ENCODE data around the gene TMEM183A.
"Not testable (repeated sequence)": the region's sequence is repeated elsewhere in the genome, so short reads cannot be mapped to it uniquely, and the experiment has no call there.

TMEM183A gene

DNA sequence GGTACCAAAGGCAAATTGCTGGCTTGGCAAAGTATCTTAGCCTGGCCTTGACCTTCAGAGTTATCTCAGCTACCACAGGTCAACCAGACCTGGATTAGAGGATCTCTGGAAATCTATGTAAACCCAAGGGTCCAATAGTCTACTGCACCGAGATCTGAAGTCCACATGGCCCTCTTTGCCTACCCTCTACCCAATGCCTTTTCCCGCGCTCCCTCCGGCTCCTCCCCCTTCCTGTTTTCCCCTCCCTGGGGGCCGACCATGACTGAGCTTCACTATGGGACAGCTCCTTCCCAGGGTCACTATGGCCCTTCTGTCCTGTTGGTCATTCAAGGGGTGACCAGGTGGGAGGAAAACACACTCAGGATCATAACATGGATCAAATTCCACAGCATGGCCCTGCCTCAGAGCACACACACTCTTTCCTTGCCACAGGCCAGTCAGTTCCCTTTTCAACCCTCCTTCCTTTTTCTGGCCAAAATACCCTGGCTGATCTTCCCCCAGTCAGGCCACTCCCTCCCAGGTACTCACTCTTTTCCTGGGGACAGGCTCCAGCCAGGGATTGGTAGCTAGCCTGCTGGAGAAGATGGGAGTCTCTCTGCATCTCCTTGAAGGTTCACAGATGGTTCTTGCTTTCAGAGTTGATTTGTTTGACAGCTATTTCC is 19.1 kb upstream of the TMEM183A start:
- no peak for DNase-seq

DNA sequence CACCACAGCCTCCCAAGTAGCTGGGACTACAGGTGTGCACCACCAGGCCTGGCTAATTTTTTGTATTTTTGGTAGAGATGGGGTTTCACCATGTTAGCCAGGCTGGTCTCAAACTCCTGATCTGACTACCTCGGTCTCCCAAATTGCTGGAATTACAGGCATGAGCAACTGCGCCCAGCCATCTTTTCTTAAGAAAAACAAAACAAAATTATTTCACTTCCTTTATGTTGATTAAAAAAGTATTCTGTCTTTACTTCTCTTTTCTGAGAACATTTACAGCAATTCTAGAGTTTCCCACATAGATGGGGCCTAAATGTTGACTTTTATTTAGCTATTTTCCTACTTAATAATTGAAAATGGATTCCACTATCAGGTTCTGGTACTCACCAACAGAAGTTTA is 17.3 kb upstream of the TMEM183A start:
- DNase-seq, result no peak

- no peak for DNase-seq
Measured at GRCh38 chr1:202991112-202991511, 16.1 kb upstream of the TMEM183A start.

- no peak for DNase-seq
Measured at GRCh38 chr1:202994756-202995155, 12.4 kb upstream of the TMEM183A start.

DNA sequence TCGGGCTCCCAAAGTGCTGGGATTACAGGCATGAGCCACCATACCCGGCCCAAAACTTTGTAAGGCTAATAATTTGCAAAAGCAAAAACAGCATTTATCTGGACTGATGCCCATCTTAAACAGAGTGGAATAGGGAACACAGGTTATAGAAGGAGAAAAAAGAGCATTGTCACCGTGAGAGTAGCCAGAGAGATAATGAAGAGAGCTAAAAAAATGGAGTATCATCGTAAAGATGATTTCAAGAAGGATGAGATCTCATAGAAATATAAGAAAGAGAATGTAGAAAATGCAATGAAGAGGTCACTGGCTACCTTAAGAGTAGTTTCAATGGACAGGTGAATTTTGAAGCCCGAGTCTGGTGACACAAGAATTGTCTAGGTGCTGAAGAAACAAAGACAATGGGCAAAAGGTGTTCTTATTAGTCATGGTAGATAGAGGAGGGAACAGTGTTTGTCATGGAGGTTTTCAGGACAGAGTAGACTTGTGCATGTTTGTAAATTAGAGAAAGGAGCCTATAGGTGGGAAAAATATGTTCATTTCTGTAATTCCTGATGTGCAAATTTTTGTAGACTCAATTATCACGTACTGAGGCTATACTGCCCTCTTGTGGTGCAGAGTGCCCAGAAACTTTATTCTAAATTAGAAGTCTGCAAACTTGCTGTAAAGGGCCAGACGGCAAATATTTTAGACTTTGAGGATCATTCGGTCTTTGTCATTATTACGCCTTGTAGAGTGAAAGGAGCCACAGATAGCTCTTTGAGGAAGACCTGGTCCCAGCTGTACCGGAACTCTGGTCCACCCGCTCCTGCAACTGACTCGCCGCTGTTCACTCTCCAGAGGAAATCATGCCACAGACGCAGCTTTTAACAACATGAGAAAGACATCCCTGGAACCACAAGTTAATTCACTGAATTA is 8.1 kb upstream of the TMEM183A start:
- DNase-seq, result peak; percentile 59

DNA sequence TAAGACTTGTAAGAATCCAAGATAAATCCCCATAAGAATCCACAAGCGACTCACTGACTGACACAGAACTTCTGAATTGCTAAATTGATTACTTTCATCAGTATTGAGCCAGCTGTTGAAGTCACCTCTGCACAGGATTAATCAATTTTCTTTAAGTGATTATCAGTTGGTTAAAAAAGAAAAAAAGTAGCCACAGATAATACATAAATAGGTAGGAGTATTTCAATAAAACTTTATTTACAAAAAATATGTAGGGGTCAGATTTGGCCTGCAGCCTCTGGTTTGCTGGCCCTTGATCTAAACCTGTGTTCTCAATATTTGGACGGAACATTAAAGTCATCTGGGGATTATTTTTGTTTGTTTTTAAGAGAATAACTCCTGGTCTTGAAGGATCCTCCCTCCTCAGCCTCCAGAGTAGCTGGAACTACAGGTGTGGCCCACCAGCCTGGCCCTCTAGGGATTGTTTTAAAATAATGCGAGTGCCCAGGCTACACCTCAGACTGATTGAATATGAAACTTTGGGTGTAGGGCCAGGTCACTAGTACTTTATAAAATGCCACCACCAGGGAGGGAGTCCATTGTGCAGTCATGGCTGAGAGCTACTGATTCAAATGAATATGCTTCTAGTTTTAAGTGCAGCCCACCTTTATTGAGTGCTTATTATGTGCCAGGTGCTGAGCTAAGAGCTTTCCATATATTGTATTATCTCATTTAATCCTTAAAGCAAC is 6.8 kb upstream of the TMEM183A start:
- DNase-seq, result no peak

- no peak for DNase-seq
Measured at GRCh38 chr1:203001986-203002385, 5.2 kb upstream of the TMEM183A start.

DNA sequence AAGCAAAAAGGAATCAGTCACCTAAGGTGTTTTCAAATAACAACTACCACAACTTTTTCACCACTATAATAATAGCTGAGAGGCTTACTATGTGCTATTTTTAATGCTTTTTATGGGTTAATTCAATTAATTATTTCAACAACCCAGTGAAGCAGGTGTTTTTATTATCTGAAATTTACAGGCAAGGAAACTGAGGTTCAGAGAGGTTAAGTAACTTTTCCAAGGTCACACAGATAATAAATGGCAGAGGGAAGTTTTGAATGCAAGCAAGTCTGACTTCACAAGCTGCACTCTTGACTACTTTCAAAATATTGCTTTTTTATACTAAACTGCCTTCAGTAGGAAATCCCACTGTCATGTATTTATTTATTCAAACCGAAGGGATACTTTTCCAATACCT is 4.2 kb upstream of the TMEM183A start:
- DNase-seq, result no peak

DNA sequence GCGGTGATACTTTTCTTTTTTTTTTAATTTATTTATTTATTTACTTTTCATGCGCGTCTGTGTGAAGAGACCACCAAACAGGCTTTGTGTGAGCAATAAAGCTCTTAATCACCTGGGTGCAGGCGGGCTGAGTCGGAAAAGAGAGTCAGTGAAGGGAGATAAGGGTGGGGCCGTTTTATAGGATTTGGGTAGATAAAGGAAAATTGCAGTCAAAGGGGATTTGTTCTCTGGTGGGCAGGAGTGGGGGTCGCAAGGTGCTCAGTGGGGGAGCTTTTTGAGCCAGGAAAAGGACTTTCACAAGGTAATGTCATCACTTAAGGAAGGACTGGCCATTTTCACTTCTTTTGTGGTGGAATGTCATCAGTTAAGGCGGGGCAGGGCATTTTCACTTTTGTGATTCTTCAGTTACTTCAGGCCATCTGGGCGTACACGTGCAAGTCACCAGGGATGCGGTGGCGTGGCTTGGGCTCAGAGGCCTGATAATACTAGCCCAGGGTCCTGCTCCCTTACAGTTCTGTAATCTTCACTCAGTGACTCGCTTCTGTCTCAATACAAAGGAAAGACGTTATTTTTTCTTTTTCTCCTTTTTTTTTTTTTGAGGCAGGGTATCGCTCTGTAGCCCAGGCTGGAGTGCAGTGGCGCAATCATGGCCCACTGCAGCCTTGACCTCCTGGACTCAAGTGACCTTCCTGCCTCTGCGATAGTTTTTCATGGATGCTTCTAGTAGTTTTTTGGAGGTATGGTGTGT is 1.6 kb upstream of the TMEM183A start:
- DNase-seq, result not testable (repeated sequence)

GRCh38 chr1:203009185-203009584 is 2.0 kb downstream of the TMEM183A start:
- DNase-seq, result no peak

DNA sequence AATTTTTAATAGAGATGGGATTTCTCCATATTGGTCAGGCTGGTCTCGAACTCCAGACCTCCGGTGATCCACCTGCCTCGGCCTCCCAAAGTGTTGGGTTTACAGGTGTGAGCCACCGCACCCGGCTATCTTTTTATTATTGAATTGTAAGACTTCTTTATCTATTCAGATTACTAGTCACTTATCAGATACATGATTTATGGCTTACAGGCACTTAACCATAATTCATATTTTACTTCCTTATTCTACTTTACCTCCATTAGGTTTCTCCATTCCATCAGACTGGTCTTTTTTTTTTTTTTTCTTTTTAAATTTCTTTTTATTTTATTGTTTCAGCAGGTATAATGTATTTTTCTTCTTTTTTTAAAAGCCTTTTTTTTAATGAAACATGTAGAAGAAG is 4.4 kb downstream of the TMEM183A start:
- no peak for DNase-seq

DNA sequence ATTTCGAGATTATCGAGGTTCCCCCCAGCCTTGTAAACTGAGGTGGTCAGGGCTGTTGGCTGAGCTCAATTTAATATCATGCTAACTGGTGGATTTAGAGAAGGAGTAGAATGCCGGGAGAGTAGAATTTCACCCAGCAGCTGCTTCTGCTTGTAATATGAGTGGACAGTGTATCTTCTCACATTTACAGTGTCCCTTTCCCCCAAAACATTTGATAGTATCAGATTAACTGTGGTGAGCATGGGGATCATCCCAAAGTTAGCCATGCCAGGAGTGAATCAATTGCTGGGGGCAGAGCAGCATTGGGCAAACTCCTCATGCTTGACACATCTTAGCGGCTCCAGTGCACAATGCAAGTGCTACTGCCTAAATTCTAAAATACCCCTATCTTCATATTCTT is 9.9 kb downstream of the TMEM183A start:
- DNase-seq, result no peak

GRCh38 chr1:203017692-203018091 is 10.5 kb downstream of the TMEM183A start:
- DNase-seq, result no peak

DNA sequence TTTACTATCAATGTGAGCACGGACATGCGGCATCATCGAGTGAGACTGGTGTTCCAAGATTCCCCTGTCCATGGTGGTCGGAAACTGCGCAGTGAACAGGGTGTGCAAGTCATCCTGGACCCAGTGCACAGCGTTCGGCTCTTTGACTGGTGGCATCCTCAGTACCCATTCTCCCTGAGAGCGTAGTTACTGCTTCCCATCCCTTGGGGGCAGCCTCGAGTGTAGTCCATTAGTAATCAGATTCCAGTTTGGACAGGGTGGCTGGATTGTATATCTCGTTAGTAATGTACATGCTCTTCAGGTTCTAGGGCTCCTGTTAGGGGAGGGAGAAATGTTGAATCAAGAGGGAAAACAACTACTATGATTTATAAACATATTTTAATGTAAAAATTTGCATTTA is 15.7 kb downstream of the TMEM183A start:
- not testable (repeated sequence) for DNase-seq

- DNase-seq, result no peak
Measured at GRCh38 chr1:203025686-203026030, 18.5 kb downstream of the TMEM183A start.

DNA sequence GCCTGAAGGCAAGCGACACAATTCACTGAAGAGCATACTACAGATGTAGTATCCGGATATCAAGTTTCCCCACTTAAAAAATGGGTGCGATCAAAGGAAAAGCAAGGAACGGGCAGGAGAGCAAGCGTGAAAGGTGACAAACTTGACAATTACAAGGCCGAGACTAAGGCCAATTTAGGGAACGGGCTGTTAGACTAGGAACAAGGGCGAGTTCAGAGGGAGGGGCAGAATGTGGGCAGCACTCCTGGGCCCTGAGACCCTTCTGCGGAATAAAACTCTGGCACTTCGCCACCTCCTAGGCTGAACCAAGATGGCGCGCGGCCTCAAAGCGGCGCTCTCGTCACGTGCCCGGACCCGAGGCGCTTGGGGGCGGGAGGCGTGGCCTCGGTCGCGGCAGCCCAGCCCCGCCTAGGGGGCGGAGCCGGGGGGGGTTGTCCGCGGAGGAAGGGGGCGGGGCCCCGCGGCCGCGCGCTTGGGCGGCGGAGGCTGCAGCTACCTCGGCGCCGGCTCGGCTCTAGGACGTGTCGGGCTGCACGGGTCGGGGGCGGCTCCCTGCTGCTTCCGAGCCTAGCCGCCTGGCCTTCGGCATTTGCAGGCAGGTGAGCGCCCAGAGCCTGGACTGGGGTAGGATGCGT is 19.0 kb downstream of the TMEM183A start, which contains the start of gene PPFIA4:
Gene PPFIA4 (plus strand): TSS at position 461 of the 635 bp plus-strand sequence. CDS start 12,518 bp downstream, outside the sequence.
- DNase-seq, result peak; percentile 91

DNA sequence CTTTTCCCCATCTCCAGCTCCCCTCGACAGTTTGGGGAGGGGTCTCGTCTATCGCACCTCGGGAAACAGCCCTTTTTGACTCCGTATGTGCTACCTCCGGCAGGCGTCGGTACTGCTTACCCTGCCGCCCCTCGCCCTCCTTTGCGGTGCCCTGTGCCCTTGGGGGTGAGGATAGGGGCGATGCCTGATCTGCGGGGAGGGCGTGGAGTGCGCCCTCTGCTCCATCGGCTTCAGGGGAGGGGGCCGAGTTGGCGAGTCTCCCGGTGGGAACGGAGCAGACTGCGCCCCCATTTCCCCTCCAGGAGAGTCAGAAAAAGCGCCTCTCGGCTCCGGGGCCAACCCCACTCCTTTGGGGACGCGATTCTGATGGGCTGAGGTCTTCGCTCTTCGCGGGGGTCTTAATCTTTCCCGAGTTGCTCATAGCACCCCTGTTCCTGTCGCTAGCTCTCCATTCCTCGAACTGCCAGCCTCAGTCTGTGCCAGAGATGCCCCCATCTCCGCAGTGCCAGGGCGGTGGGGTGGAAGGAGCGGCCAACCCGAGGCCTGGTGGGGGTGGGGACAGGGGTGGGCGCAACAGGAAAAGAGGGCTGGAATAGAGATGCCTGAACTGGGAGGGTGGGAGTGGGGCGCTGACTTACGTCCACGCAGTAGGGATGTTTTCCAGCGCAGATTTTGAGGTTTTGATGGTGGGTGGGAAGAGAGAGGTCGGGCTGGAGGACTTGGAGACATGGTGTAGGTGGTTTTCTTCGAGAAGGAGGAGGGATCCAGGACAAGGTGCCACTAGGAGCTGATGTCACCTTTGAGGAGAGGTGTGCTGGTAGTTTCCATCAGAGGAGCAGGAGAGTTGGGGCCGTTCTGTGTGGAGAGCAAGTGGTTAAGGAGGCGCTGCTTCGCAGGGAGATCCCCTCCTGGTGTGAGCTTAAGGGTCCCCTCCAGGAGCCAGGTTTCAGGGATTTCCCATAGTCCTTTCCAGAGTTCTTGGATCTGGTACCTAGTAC is 19.8 kb downstream of the TMEM183A start:
- no peak for DNase-seq

DNA sequence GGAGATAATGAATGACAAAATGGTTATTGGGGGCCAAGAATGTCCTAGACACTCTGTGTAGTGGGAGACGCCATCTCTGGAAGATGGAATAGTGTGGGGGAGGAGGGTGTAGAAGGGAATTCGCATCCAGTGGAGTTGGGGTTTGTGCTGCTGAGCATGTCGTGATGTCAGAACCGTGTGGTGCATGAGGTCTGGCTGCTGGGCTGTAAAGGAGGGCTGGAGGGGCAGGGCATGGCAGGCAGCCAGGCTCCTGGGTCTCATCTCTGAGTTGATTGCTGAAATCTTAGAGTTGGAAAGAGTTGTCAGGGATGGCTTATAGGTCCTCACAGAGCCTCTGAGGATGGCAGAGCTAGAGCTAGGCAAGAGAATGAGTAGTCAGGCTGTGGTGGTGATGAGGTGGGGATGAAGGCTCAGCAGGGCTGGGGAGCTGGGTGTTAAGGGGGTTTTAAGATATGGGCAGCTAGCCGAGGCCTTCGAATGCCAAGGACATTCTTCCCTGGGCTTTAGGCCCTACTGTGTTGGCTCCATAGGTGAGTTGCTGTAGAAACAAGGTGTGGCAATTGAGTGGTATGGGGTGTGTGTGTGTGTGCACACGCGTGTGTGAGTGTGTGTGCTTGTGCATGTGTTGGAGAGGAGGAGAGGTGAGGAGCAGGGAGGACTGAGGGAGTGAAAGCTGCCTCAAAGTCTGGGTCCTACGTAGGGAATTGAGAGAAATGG is 21.1 kb downstream of the TMEM183A start:
- DNase-seq, result no peak

- DNase-seq, result no peak
Measured at GRCh38 chr1:203028784-203029553, 21.8 kb downstream of the TMEM183A start.

DNA sequence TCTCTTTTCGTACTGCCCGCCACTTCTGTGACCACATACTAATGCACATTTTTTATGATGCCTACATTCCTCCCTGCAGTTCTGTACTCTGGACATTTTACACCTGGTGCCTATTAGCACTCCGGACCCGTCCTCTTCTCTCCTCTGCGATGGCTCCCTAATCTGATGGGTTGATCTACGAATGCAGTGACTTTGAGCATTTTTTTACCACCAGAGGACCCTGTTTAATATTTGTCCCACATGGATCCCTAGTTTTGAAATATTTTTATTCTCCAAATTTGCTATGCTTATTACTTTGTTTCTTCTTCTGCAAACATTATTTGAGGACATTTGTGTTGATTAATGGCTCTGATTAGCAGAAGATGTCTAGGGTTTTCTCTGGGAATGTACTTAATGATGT is 24.3 kb downstream of the TMEM183A start:
- DNase-seq, result no peak

All from NCI-H1048 (cell line).